Rectal smooth muscle tissue (tissue), 1 donor: Measurements from ENCODE around the gene PRR20C.

Experiments used
- H3K27ac ChIP-seq: one replicate; pipeline ENCODE4 v1.7.0; 2013; ENCODE audit warnings: low read depth, low read length, inconsistent platforms
- H3K27me3 ChIP-seq: one replicate; pipeline ENCODE4 v1.7.0; 2013; ENCODE audit warnings: low read length; ENCODE audit not compliant: control insufficient read depth, insufficient read depth
- H3K36me3 ChIP-seq: one replicate; pipeline ENCODE4 v1.7.0; 2013; ENCODE audit warnings: low read length; ENCODE audit not compliant: control insufficient read depth, insufficient read depth
- H3K4me1 ChIP-seq: one replicate; pipeline ENCODE4 v1.7.0; 2013; ENCODE audit warnings: low read length; ENCODE audit not compliant: control insufficient read depth, insufficient read depth
- H3K4me3 ChIP-seq: one replicate; pipeline ENCODE4 v1.7.0; 2013; ENCODE audit warnings: low read length
- H3K9ac ChIP-seq: one replicate; pipeline ENCODE4 v1.7.0; 2013; ENCODE audit warnings: low read length

The PRR20C gene

DNA sequence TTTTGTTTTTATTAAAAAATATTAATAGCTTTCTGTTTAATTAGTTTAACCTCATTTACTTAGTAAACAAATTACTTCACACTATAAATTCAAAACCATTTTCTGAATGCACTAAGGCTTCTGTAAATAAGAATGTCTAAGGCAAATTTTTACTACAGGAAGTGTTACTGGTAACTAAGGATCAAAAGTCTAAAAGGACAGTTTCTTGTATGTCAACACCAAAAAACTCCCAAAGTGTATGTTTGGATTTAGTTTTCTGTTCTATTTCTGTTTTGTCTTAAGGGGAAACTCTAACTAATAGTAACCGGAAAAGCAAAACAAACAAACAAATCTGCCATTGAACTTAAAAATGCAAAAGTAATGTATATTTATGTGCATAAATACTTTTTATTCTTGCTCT, 37.8 kb downstream of the PRR20C start:
- Histone ChIP-seq H3K36me3 (no peaks in the 10 kb centered on the region), H3K4me3 (no peak overlapping the region), H3K4me1 (no peaks in the 10 kb centered on the region), H3K27me3 (no peaks in the 10 kb centered on the region), H3K27ac (no peak overlapping the region), H3K9ac (no peak overlapping the region)
